Natural killer cell (primary cell): ENCODE results near the gene SLC30A2. TPM values are rescaled to one million over a fixed set of nuclear protein-coding genes. Genes with fewer than 3 reads are reported as not detected.

Source experiments
- ATAC-seq, 3 donors: fragments of 150-1000 bp in 2 of 3; fragments of 200-7000 bp in 1 of 3; cut with Tn5 transposase; 1 replicate in 1 of 3; 2 replicates in 2 of 3; pipeline ENCODE4 v1.10.0; 2021; ENCODE audit warnings: mild to moderate bottlenecking in 2 of 3, moderate library complexity in 2 of 3
- DNase-seq, 2 donors: peaks; one replicate each; pipeline versions ENCODE4 v3.0.0 to v3.0.0-alpha.2; 2013 to 2021; ENCODE audit warnings: mixed read lengths in 1 of 2
- H3K27ac ChIP-seq: one replicate; pipeline ENCODE4 v1.5.1; 2013; ENCODE audit warnings: mild to moderate bottlenecking, low read length
- H3K27me3 ChIP-seq: one replicate; pipeline ENCODE4 v1.6.1; 2013; ENCODE audit warnings: low read length; ENCODE audit not compliant: control insufficient read depth, insufficient read depth
- H3K36me3 ChIP-seq: one replicate; pipeline ENCODE4 v1.6.1; 2013; ENCODE audit warnings: low read length; ENCODE audit not compliant: control insufficient read depth, insufficient read depth
- H3K4me1 ChIP-seq: one replicate; pipeline ENCODE4 v1.6.1; 2013; ENCODE audit warnings: low read length; ENCODE audit not compliant: control insufficient read depth, insufficient read depth
- H3K4me3 ChIP-seq: one replicate; pipeline ENCODE4 v1.5.1; 2013; ENCODE audit warnings: low read length
- H3K9me3 ChIP-seq: one replicate; pipeline ENCODE4 v1.6.1; 2013; ENCODE audit warnings: low read length; ENCODE audit not compliant: control insufficient read depth, insufficient read depth
- H3K27ac Mint-ChIP-seq, 2 donors: one replicate each; pipeline ENCODE4 v1.8.0; 2022; ENCODE audit warnings: mild to moderate bottlenecking in 2 of 2, mixed read lengths in 2 of 2, moderate library complexity in 1 of 2
- H3K27me3 Mint-ChIP-seq, 2 donors: one replicate each; pipeline ENCODE4 v1.8.0; 2022; ENCODE audit warnings: low read depth in 2 of 2, mixed read lengths in 2 of 2
- H3K36me3 Mint-ChIP-seq: one replicate; pipeline ENCODE4 v1.8.0; 2022; ENCODE audit warnings: mixed read lengths
- H3K4me1 Mint-ChIP-seq, 2 donors: one replicate each; pipeline ENCODE4 v1.8.0; 2022; ENCODE audit warnings: mixed read lengths in 2 of 2
- H3K4me3 Mint-ChIP-seq: one replicate; pipeline ENCODE4 v1.8.0; 2022; ENCODE audit warnings: mild to moderate bottlenecking, moderate library complexity, mixed read lengths
- H3K9me3 Mint-ChIP-seq, 2 donors: one replicate each; pipeline ENCODE4 v1.8.0; 2022; ENCODE audit warnings: mixed read lengths in 2 of 2
- WGBS: methylation state at CpG from one replicate; pipeline ENCODE4 v1.1.7; 2013; ENCODE audit warnings: missing lambda C conversion rate; ENCODE audit not compliant: insufficient coverage; 5-methylcytosine and 5-hydroxymethylcytosine counted together
- intact Hi-C: fragments of 100-400 bp; cut with micrococcal nuclease; formaldehyde crosslinking; loops from one replicate; pipeline ENCODE4 v1.14.2; 2022
- total RNA-seq, 4 donors: library from RNA; stranded (reverse); fragments of 120-200 nt in 1 of 4; gene quantifications; one replicate each; pipeline versions ENCODE4 v1.2.3 to v1.2.4, GENCODE V29; 2013 to 2022
- TF ChIP-seq, protein P1 (sequence below): fragments of 200-600 bp; IDR thresholded peaks from one replicate; pipeline ENCODE4 v1.8.0; 2022; ENCODE audit warnings: antibody characterized with exemption

Gene SLC30A2
- total RNA-seq, 3 donors from 2014 or later (not counting 1 experiment from before 2014, with no cell fraction given): not detected

DNA sequence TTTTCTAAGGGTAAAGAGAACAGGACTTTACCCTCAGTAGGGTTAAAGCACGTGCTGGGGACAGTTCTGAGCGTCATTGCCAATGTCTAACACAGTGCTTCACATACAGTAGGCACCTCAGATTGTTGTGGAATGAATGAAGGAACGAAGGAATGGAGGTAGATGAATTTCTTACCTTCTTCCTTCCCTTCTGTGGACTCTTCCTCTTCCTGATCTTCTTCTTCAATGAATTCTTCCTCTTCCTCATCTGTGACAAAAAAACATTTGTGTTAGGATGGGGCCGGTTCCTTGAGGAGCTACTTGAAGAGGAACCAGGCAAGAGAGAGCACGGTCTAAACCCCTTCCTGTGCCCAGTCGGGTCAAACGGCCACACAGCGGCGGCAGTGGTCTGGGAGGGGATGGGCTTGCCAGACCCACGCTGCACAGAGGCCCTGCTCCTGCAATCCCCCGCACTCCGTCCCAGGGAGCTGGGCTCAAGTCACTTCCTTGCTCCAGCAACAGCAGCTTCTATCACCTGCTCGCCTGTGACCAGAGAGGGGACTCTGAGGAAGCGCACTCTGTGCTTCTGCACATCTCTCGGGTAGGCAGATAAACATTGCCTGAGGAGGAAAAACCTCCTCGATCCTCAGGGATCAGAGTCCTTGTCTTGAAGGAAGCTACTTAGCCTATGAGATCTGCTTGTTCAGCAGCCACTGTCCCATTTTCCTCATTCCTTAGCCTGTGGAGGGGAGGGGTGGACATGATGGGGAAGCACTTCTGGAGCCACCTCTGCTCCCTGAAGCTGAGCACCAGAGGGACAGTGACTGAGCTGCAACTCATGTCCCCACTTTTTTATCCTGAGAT, 8.0 kb upstream of the SLC30A2 start:
- no peaks in the 10 kb centered on the region for H3K9me3 ChIP-seq
- ATAC-seq: no peak
- H3K27me3 ChIP-seq: peaks cover 4% of the 10 kb centered on the region
- TF ChIP-seq, protein P1, sequence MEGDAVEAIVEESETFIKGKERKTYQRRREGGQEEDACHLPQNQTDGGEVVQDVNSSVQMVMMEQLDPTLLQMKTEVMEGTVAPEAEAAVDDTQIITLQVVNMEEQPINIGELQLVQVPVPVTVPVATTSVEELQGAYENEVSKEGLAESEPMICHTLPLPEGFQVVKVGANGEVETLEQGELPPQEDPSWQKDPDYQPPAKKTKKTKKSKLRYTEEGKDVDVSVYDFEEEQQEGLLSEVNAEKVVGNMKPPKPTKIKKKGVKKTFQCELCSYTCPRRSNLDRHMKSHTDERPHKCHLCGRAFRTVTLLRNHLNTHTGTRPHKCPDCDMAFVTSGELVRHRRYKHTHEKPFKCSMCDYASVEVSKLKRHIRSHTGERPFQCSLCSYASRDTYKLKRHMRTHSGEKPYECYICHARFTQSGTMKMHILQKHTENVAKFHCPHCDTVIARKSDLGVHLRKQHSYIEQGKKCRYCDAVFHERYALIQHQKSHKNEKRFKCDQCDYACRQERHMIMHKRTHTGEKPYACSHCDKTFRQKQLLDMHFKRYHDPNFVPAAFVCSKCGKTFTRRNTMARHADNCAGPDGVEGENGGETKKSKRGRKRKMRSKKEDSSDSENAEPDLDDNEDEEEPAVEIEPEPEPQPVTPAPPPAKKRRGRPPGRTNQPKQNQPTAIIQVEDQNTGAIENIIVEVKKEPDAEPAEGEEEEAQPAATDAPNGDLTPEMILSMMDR: no peak
- Mint-ChIP-seq H3K27ac (no peak overlapping the region), H3K4me3 (no peak overlapping the region), H3K27me3 (peaks cover 33 to 42% of the 10 kb centered on the region in 2 donors), H3K4me1 (no peaks in the 10 kb centered on the region), H3K9me3 (no peaks in the 10 kb centered on the region), H3K36me3 (no peaks in the 10 kb centered on the region)
- no peak overlapping the region for H3K4me3 ChIP-seq
- WGBS: 36% methylated on average over 14 of the region's 16 CpGs
- no peak for DNase-seq
- no peaks in the 10 kb centered on the region for H3K4me1 ChIP-seq
- intact Hi-C loops: no loop called here
- H3K27ac ChIP-seq: no peak overlapping the region
- H3K36me3 ChIP-seq: no peaks in the 10 kb centered on the region

DNA sequence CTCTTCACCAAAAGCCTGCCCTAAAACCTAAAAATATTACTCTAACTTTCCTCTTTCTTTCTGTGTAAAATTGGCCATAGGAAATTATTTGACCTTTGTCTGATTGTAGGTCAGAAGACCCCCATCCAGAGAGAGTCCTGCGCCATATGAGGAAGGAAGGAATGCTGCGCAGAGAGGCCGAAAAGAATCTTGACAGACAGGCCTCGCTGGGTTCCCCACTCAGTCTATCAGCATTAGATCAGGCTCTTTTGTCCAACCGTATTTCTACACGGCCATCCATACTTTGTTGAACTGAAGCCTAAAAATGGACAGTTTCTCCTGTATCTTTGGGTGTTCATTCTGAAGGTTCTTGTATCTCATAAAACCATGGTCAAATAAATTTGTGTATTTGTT, 4.3 kb upstream of the SLC30A2 start:
- no peaks in the 10 kb centered on the region for H3K4me1 Mint-ChIP-seq
- no peak overlapping the region for H3K27ac Mint-ChIP-seq
- no peak for DNase-seq
- TF ChIP-seq, protein P1: no peak
- Histone ChIP-seq H3K27me3 (peaks cover 14% of the 10 kb centered on the region), H3K27ac (no peak overlapping the region), H3K4me3 (no peak overlapping the region), H3K4me1 (no peaks in the 10 kb centered on the region), H3K36me3 (no peaks in the 10 kb centered on the region), H3K9me3 (no peaks in the 10 kb centered on the region)
- H3K9me3 Mint-ChIP-seq: no peaks in the 10 kb centered on the region
- H3K4me3 Mint-ChIP-seq: no peak overlapping the region
- H3K36me3 Mint-ChIP-seq: no peaks in the 10 kb centered on the region
- intact Hi-C loops: no loop called here
- WGBS: 91% methylated on average over 6 of the region's 6 CpGs
- ATAC-seq: no peak
- peaks cover 36 to 50% of the 10 kb centered on the region in 2 donors for H3K27me3 Mint-ChIP-seq

DNA sequence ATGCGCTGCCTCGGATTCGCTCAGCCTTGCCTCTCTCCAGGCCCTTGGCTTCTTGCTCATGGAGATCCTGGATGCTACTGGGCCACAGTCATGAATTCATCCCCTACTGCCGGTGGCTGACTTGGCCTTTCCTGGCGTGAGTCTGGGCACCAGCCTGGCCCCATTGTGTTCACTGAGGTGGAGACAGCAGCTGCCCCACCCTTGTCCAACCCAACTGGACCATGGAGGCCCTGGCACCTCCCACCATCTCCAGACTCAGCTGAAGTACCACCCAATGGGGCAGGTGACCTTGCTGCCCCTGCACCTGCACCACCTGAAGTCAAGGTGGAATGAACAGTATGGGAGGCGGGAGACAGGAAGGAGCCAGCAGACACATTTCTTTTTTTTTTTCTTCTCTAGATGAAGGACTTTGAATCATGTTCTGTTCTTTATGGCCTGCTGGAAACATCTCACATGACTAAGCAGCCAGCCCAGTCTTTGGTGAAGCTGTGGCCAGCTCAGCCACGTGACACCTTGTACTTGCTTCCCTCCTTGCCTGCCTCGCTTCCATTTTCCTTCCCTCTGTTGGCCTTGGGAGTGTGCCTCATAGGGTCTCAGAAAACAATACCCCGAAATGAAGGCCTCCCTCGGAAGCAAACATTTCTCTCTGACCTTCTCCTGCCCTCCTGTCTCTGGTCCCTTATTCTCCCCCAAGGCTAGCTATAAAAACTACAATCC, 3.8 kb upstream of the SLC30A2 start:
- no peaks in the 10 kb centered on the region for H3K9me3 ChIP-seq
- H3K4me3 ChIP-seq: no peak overlapping the region
- H3K9me3 Mint-ChIP-seq: no peaks in the 10 kb centered on the region
- WGBS: 77% methylated on average over 10 of the region's 10 CpGs
- no peak for ATAC-seq
- H3K36me3 ChIP-seq: no peaks in the 10 kb centered on the region
- no peaks in the 10 kb centered on the region for H3K36me3 Mint-ChIP-seq
- H3K4me1 Mint-ChIP-seq: no peaks in the 10 kb centered on the region
- no peak for DNase-seq
- H3K4me3 Mint-ChIP-seq: no peak overlapping the region
- H3K4me1 ChIP-seq: no peaks in the 10 kb centered on the region
- no peak overlapping the region for H3K27ac Mint-ChIP-seq
- peaks cover 17% of the 10 kb centered on the region for H3K27me3 ChIP-seq
- H3K27me3 Mint-ChIP-seq: peaks cover 39 to 50% of the 10 kb centered on the region in 2 donors
- intact Hi-C loops: no loop called here
- TF ChIP-seq, protein P1: no peak
- no peak overlapping the region for H3K27ac ChIP-seq
